Measurements from ENCODE around the gene OR51F2. TPM values are rescaled to one million over a fixed set of nuclear protein-coding genes. Genes with fewer than 3 reads are reported as not detected.

Gene OR51F2
- total and polyA plus RNA-seq, 2 experiments from 2014 or later, result not detected

GRCh38 chr11:4848908-4849532, 27.9 kb downstream of the OR51F2 start, which contains the start of gene OR51S1:
TSS of gene OR51S1 (minus strand) at chr11:4849208. CDS start at chr11:4849208, 0 bp downstream.
- ATAC-seq, result no peak

More at GRCh38 chr11:4848908-4849532, 27.9 kb downstream of the OR51F2 start, which contains the start of gene OR51S1:
- H3K4me1 Mint-ChIP-seq, result no peaks in the 10 kb centered on the region
- DNase-seq (ENCODE audit: low spot score), result peak; percentile 14
- H3K9me3 Mint-ChIP-seq, result peaks cover 2% of the 10 kb centered on the region; the same call in 1 of the 3 replicates
- H3K36me3 ChIP-seq (ENCODE audit: insufficient read depth), result no peaks in the 10 kb centered on the region; the same call in 1 of the 2 replicates
- H3K27ac ChIP-seq (ENCODE audit: low read depth), result no peak within 1 kb of the TSS
- H3K4me1 ChIP-seq (ENCODE audit: insufficient read depth), result no peaks in the 10 kb centered on the region
- H3K27ac Mint-ChIP-seq, result no peak within 1 kb of the TSS
- no peaks in the 10 kb centered on the region for H4K20me1 ChIP-seq (replicated peaks; ENCODE audit: insufficient read depth)
- no peaks in the 10 kb centered on the region for H3K27me3 ChIP-seq (ENCODE audit: insufficient read depth)
- H3K9me2 ChIP-seq (ENCODE audit: insufficient read depth), result 0 out of 2 replicates have a peak, but pooled peaks cover 4% of the 10 kb centered on the region
- no peak within 1 kb of the TSS for H2AFZ ChIP-seq
- H3K27me3 Mint-ChIP-seq (ENCODE audit: insufficient read depth, low read depth, poor library complexity), result no peaks in the 10 kb centered on the region
- H3K79me2 ChIP-seq (replicated peaks; ENCODE audit: insufficient read depth), result no peaks in the 10 kb centered on the region
- no peak within 1 kb of the TSS for H3K4me3 ChIP-seq
- no peaks in the 10 kb centered on the region for H3K36me3 Mint-ChIP-seq (ENCODE audit: low read depth)
- H3F3A ChIP-seq (replicated peaks; ENCODE audit: low read depth), result no peaks in the 10 kb centered on the region
- TF ChIP-seq POLR2AphosphoS5 (IDR thresholded peaks at IDR 0.05; ENCODE audit: low read depth) (no peak), NANOG (IDR thresholded peaks at IDR 0.05; ENCODE audit: borderline replicate concordance) (no peak), EZH2phosphoT487 (IDR thresholded peaks at IDR 0.05; ENCODE audit: unreplicated experiment) (no peak), EZH2 (IDR thresholded peaks at IDR 0.05; ENCODE audit: low read depth, unreplicated experiment) (no peak), JUNB (IDR thresholded peaks at IDR 0.05; ENCODE audit: unreplicated experiment) (no peak), CTCF (conservative IDR thresholded peaks at IDR 0.05; ENCODE audit: low read depth in 2 of 2) (no peak), ETS1 (IDR thresholded peaks at IDR 0.05) (no peak), ZNF462 (CRISPR knock-in tag; IDR thresholded peaks at IDR 0.05) (no peak), REST (IDR thresholded peaks at IDR 0.05; ENCODE audit: unreplicated experiment) (no peak), ZNF331 (CRISPR knock-in tag; IDR thresholded peaks at IDR 0.05; ENCODE audit: low read depth) (no peak), CREB1 (CRISPR knock-in tag; IDR thresholded peaks at IDR 0.05; ENCODE audit: low read depth) (no peak), STAT1 (IDR thresholded peaks at IDR 0.05; ENCODE audit: unreplicated experiment) (no peak)
- H3K4me3 Mint-ChIP-seq, result no peak within 1 kb of the TSS
- no peak within 1 kb of the TSS for H3K4me2 ChIP-seq

Measured in GM23338 (cell line).